ENCODE data around the gene UNC93A. TPM values are rescaled to one million over a fixed set of nuclear protein-coding genes. Genes with fewer than 3 reads are reported as not detected.

UNC93A gene
- total RNA-seq, 1 experiment from 2014 or later = not detected

DNA sequence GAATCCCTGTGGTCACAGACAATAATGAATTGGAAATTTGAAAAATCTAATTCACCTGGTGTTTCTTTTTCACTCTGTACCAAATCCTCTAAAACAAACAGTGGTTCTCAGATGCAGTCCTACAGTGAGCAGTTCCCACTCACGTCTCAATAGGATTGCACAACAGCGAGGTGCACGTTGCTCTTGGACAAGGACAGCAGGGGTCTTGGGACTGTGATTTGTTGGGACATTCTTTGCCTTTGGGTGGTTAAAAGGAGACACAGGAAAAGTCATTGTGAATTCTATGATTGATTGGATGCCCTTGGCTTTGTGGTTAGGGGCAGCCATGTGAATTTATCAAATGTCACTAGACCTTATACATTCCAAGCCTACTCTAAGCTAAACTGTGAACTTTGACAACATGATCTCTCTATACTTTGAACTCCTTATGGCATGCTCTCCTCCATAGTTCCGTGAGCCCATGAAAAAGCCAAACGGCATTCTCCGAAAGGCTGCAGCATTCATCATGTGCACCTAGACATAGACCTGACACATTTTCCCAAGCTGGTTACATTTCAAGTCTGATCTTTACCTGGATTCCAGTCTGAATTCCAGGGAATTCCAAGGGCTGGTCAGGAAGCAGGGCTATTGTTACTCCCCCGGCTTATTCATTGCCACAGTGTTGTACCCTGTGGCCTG, 647 bp downstream of the UNC93A start:
- TF ChIP-seq, protein P1, sequence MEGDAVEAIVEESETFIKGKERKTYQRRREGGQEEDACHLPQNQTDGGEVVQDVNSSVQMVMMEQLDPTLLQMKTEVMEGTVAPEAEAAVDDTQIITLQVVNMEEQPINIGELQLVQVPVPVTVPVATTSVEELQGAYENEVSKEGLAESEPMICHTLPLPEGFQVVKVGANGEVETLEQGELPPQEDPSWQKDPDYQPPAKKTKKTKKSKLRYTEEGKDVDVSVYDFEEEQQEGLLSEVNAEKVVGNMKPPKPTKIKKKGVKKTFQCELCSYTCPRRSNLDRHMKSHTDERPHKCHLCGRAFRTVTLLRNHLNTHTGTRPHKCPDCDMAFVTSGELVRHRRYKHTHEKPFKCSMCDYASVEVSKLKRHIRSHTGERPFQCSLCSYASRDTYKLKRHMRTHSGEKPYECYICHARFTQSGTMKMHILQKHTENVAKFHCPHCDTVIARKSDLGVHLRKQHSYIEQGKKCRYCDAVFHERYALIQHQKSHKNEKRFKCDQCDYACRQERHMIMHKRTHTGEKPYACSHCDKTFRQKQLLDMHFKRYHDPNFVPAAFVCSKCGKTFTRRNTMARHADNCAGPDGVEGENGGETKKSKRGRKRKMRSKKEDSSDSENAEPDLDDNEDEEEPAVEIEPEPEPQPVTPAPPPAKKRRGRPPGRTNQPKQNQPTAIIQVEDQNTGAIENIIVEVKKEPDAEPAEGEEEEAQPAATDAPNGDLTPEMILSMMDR (IDR thresholded peaks at IDR 0.05; ENCODE audit: unreplicated experiment) = no peak
- peaks cover 4% of the 10 kb centered on the region for H3K36me3 Mint-ChIP-seq (ENCODE audit: insufficient read depth, unreplicated experiment)
- CTCF ChIA-PET = interaction anchor here (1.4 to 2.2 kb wide), 2 partner anchors 14 to 60 kb away, joined by 3 to 12 read pairs; no protein-coding TSS in a partner anchor
- peaks cover 32% of the 10 kb centered on the region for H3K4me1 Mint-ChIP-seq (ENCODE audit: low read depth, unreplicated experiment)
- H3K4me3 Mint-ChIP-seq (ENCODE audit: low read depth, unreplicated experiment) = no peak overlapping the region
- no peaks in the 10 kb centered on the region for H3K9me3 Mint-ChIP-seq (ENCODE audit: low read depth, unreplicated experiment)
- H3K27ac Mint-ChIP-seq (ENCODE audit: unreplicated experiment) = no peak overlapping the region
- no peak for DNase-seq
- intact Hi-C loops (cut with micrococcal nuclease; ENCODE audit: unreplicated experiment) = loop anchor here (5.0 kb wide), 2 partner anchors 61 to 81 kb away; no protein-coding TSS in a partner anchor
- no TSS peak for BruUV-seq (replicated peaks)
- peaks cover 43% of the 10 kb centered on the region for H3K27me3 Mint-ChIP-seq (ENCODE audit: unreplicated experiment)

- H3K27ac Mint-ChIP-seq (ENCODE audit: unreplicated experiment) = no peak overlapping the region
Measured at GRCh38 chr6:167292301-167293087, 1.4 kb downstream of the UNC93A start.

GRCh38 chr6:167293088-167293589, 2.0 kb downstream of the UNC93A start:
- no TSS peak for BruUV-seq (replicated peaks)
- Mint-ChIP-seq H3K9me3 (ENCODE audit: low read depth, unreplicated experiment) (no peaks in the 10 kb centered on the region), H3K27ac (ENCODE audit: unreplicated experiment) (no peak overlapping the region), H3K36me3 (ENCODE audit: insufficient read depth, unreplicated experiment) (peaks cover 4% of the 10 kb centered on the region), H3K4me1 (ENCODE audit: low read depth, unreplicated experiment) (peaks cover 32% of the 10 kb centered on the region), H3K4me3 (ENCODE audit: low read depth, unreplicated experiment) (no peak overlapping the region), H3K27me3 (ENCODE audit: unreplicated experiment) (peaks cover 57% of the 10 kb centered on the region)
- CTCF ChIA-PET = no interaction called here
- intact Hi-C loops (cut with micrococcal nuclease; ENCODE audit: unreplicated experiment) = loop anchor here (5.0 kb wide), 2 partner anchors 59 to 79 kb away; no protein-coding TSS in a partner anchor
- DNase-seq = no peak
- TF ChIP-seq, protein P1 (IDR thresholded peaks at IDR 0.05; ENCODE audit: unreplicated experiment) = no peak

More at GRCh38 chr6:167292301-167293087, 1.4 kb downstream of the UNC93A start:
- H3K4me3 Mint-ChIP-seq (ENCODE audit: low read depth, unreplicated experiment) = no peak overlapping the region
- H3K36me3 Mint-ChIP-seq (ENCODE audit: insufficient read depth, unreplicated experiment) = peaks cover 4% of the 10 kb centered on the region
- BruUV-seq (replicated peaks) = no TSS peak
- H3K9me3 Mint-ChIP-seq (ENCODE audit: low read depth, unreplicated experiment) = no peaks in the 10 kb centered on the region
- peaks cover 32% of the 10 kb centered on the region for H3K4me1 Mint-ChIP-seq (ENCODE audit: low read depth, unreplicated experiment)
- DNase-seq = no peak
- H3K27me3 Mint-ChIP-seq (ENCODE audit: unreplicated experiment) = peaks cover 51% of the 10 kb centered on the region
- TF ChIP-seq, protein P1 (IDR thresholded peaks at IDR 0.05; ENCODE audit: unreplicated experiment) = no peak
- intact Hi-C loops (cut with micrococcal nuclease; ENCODE audit: unreplicated experiment) = loop anchor here (5.0 kb wide), 2 partner anchors 60 to 80 kb away; no protein-coding TSS in a partner anchor
- CTCF ChIA-PET = interaction anchor here (1.4 kb wide), 1 partner anchor 13 kb away, joined by 3 read pairs; no protein-coding TSS in a partner anchor

DNA sequence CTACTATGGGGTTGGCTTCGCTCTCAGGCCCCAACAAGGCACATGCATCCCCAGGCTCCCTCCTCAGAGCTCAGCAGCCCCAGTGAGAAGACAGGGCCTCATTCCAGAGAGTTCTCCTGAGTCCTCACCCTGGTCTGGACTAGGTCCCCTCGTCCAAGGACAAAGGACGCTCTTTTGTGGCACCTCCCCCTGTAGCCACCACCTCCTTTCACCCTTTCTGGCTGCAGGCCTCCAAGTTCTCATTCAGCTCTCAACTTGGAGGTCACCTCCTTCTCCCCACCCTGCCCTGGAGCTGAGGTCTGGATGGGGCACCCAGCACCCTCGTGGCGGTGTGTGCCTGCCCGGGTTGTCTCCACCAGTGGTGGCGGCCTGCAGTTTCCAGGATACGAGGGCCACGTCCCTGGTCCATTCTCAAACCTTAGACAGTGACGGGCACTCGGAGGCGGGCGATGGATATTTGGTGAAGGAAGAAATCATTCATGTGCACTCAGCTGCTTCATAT, 2.5 kb downstream of the UNC93A start:
- peaks cover 27% of the 10 kb centered on the region for H3K4me1 Mint-ChIP-seq (ENCODE audit: low read depth, unreplicated experiment)

More for the DNA sequence above, 2.5 kb downstream of the UNC93A start:
- CTCF ChIA-PET = no interaction called here
- BruUV-seq (replicated peaks) = no TSS peak
- Mint-ChIP-seq H3K4me3 (ENCODE audit: low read depth, unreplicated experiment) (no peak overlapping the region), H3K36me3 (ENCODE audit: insufficient read depth, unreplicated experiment) (peaks cover 4% of the 10 kb centered on the region), H3K9me3 (ENCODE audit: low read depth, unreplicated experiment) (no peaks in the 10 kb centered on the region), H3K27ac (ENCODE audit: unreplicated experiment) (no peak overlapping the region), H3K27me3 (ENCODE audit: unreplicated experiment) (peaks cover 62% of the 10 kb centered on the region)
- intact Hi-C loops (cut with micrococcal nuclease; ENCODE audit: unreplicated experiment) = loop anchor here (5.0 kb wide), 2 partner anchors 59 to 79 kb away; no protein-coding TSS in a partner anchor
- no peak for DNase-seq
- TF ChIP-seq, protein P1 (IDR thresholded peaks at IDR 0.05; ENCODE audit: unreplicated experiment) = no peak

Data from Calu3 (cell line).